LHCN-M2 (cell line): ENCODE data around the gene LRRC56. TPM values are rescaled to one million over a fixed set of nuclear protein-coding genes. Genes with fewer than 3 reads are reported as not detected.
"Not testable (repeated sequence)": the region's sequence is repeated elsewhere in the genome, so short reads cannot be mapped to it uniquely, and the experiment has no call there.

Experiments used
- DNase-seq: peaks from one replicate; pipeline ENCODE4 v3.0.0-alpha.2; 2012; ENCODE audit warnings: low read depth
- total RNA-seq: library from RNA; depleted of rRNA; stranded (reverse); fragments of >200 nt; gene quantifications from 2 replicates; pipeline ENCODE4 v1.2.3, GENCODE V29; 2014

LRRC56 gene
- total RNA-seq, 1 experiment from 2014 or later: 0.17 TPM

- DNase-seq: no peak
These were observed 21.8 kb downstream of the LRRC56 start for GRCh38 chr11:559020-559620.

DNA sequence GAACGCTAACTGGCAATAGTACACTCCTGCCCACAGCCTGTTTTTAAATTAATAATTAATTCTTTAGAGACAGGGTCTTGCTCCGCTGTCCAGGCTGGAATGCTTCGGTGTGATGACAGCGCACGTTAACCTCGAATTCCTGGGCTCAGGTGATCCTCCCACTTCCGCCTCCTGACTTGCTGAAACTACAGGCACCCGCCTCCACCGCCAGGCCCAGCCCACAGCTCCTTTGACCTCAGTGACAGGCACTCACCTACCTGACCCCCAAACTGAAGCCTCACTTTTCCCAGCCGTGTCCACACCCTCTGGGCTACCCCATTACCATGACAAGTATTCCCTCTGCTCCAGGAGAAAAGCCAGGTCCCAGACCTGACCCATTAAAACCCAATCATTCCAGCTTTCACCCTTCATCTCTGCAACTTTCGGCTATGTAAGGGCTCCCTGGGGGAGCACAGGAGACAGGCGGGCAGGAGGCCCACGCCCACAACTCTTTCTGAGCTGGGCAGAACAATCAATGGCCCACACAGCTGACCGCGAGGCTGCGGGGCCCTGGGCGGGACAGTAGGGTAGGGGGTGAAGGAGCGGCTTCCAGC, 22.5 kb downstream of the LRRC56 start:
- DNase-seq: no peak

DNA sequence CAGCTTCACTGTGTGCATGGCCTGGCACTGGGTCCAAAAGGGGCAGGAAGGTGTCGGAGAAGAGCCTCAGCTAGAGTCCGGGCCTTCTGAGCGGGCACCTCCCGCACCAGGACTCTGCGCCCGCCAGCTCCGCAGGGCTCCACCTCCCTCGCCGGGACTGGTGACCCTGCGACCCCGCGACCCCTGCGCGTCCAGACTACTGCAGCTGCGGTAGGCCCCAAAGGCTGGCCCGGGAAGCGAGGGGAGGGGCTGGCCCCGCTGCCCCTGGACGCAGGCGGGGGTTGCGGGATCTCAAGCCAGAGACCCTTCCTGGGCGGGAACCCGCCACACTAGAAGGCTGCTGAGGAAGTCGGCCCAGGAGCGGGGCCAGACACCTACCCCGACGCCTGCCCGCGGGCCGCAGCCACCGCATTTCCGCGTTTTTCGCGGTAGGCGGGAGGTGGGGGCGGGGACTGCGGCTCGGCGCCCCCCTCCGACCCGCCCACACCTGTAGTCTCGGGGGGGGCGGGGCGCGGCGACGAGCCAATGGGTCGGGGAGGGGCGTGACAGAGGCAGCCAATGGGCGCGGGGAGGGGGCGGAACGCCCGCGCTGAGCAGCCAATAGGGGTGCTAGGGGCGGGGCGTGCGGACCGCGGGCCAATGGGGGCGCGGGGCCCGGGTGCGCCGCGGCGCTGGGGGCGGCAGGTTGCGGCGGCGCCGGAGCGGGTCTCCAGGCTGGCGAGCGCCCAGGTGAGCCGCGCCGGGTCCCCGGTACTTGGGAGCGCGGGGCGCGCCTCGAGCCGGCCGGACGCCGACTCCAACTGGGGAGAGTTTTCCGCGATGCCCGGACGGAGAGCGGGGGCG, 23.2 kb downstream of the LRRC56 start, which contains the start of the genes LMNTD2 and RASSF7:
TSS of gene LMNTD2 (minus strand) at position 434 of the 843 bp plus-strand sequence. CDS start at position 412, 22 bp downstream.
TSS of gene RASSF7 (plus strand) at position 666 of the 843 bp plus-strand sequence. CDS start 799 bp downstream, outside the sequence.
- DNase-seq: peak; percentile 59

DNA sequence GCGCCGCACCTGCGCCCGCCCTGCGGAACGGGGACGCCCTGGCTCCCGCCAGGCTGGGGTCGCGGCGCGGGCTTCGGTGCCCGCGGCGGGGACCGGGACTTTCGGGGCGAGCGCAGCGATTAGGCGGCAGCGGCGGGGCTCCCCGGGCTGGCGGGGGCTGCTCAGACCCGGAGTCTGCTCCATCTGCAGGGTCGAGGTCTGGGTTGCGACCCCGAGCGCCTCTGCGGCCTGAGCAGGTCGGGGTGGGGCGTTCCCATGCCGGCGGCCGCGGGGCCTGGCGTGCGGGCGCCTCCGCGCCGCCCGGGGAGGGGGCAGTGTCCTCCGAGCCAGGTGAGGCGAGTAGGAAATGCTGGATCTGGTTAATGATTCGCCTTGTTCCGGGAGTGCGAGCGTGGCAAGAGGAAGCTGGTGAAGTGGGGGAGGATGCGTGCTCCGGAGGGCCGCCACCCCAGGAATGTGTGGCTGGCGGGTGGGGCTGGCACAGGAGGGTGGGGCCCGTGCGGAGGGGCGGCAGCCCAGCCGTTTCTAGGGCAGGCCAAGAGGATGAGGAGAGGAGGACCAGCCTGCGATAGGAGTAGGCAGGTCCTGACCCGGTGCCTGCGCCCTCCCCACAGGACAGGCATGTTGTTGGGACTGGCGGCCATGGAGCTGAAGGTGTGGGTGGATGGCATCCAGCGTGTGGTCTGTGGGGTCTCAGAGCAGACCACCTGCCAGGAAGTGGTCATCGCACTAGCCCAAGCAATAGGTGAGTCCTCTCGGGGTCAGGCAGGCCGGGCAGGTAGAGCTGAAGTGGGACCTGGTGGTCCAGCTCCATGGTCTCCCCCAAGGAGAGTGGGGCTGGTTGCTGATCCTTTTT, 24.0 kb downstream of the LRRC56 start:
- peak; percentile 10 for DNase-seq

DNA sequence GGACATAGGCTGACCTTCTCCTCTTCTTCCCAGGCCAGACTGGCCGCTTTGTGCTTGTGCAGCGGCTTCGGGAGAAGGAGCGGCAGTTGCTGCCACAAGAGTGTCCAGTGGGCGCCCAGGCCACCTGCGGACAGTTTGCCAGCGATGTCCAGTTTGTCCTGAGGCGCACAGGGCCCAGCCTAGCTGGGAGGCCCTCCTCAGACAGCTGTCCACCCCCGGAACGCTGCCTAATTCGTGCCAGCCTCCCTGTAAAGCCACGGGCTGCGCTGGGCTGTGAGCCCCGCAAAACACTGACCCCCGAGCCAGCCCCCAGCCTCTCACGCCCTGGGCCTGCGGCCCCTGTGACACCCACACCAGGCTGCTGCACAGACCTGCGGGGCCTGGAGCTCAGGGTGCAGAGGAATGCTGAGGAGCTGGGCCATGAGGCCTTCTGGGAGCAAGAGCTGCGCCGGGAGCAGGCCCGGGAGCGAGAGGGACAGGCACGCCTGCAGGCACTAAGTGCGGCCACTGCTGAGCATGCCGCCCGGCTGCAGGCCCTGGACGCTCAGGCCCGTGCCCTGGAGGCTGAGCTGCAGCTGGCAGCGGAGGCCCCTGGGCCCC, 24.8 kb downstream of the LRRC56 start:
- DNase-seq: no peak

DNA sequence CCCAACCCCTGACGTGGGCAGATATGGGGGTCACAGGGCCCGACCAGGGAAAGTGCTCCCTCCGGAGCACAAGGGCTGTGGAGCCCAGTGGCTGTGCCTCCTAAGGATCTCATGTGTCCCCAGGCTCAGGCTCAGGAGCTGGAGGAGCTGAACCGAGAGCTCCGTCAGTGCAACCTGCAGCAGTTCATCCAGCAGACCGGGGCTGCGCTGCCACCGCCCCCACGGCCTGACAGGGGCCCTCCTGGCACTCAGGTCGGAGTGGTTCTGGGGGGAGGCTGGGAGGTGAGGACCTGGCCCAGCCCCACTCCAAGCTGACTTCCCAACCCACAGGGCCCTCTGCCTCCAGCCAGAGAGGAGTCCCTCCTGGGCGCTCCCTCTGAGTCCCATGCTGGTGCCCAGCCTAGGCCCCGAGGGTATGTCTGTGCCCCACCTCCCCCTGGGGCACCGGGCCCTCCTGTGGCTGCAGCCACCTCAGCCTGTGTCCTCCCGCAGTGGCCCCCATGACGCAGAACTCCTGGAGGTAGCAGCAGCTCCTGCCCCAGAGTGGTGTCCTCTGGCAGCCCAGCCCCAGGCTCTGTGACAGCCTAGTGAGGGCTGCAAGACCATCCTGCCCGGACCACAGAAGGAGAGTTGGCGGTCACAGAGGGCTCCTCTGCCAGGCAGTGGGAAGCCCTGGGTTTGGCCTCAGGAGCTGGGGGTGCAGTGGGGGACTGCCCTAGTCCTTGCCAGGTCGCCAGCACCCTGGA, 25.9 kb downstream of the LRRC56 start:
- no peak for DNase-seq

- DNase-seq: no peak
These were observed 26.7 kb downstream of the LRRC56 start for GRCh38 chr11:563812-564578.

- no peak for DNase-seq
These were observed 28.7 kb downstream of the LRRC56 start for GRCh38 chr11:565921-566509.

DNA sequence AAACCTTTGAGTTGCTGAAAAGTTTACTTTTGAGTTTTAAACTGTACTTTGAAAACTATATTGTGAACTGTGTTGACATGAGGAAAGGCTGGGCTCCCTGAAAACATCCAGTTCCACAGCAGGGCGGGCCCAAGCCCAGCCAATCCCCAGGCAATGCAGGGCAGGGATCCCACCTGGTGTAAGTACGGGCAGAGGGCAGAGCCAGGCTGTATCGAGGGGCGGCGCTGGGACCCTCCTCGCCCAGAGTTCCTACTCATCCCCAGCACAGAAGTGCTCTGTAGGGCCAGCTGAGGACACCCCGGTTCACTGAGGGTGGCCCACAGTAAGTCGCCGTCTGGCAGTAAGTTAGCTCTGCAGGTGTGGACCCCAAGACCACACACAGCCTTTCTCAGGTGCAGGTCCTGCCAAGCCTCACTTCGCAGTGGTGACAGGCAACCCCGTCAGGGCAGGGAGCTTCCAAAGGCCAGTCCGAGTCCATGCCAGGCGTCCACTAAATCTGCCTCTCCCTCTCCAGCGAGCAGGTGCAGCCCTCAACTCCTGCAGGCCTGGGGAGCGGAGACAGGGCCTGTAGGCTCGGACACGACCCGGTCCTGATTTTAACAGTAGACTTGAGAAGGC, 29.8 kb downstream of the LRRC56 start:
- peak; percentile 6 for DNase-seq

DNA sequence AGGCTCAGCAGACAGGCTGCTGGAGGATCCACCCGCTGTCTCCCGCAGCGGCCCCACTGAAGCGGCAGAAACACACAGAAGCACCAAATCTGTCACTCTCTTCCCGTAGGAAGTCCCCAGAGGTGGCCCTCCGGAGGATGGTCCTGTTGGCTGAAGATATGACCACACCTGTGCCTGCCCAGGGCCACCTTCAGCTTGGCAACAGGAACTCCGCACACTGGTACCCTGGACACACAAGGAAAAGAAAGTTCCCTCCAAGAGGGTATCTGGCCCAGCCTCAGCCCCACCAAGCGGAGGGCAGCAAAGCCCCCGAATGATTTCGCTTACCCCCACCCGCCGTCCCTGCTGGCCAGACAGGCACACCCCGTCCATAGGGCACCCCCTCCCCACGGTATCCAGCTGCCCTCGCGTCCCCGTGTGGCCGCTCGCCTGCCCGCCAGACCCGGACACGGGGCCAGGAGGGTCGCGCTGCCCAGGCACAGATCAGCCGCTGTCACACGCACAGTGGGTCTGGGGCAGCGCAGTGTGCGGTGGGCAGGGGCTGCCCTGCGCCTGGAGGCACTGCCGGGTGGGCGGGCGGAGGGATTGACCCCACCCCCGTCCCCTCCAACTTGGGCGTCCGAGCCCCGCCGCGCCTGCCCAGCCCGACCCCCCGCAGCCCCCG, 30.4 kb downstream of the LRRC56 start:
- DNase-seq: no peak

- DNase-seq: peak; percentile 92
These were observed 31.2 kb downstream of the LRRC56 start for GRCh38 chr11:568306-569157.

- no peak for DNase-seq
These were observed 32.0 kb downstream of the LRRC56 start for GRCh38 chr11:569158-569885.

DNA sequence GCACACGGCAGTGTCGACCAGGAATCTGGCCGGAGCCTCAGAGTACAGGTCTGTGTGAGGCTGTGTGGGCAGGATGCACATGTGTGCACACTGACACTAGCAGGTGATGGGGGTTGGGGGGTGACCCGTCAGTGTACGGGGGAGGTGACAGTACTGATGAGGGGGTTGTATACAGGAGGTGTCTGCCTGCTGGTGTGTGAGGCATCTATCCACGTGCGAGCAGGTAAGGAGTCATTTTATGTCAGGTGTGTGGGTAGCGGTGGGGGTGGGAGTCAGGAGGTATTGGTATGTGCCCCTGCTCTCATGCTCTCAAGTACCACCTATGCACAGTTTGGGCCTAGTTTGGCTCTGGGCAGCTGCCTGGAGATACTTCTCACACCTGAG, 34.5 kb downstream of the LRRC56 start:
- DNase-seq: no peak

- no peak for DNase-seq
These were observed 35.9 kb downstream of the LRRC56 start for GRCh38 chr11:573146-573759.

- DNase-seq: not testable (repeated sequence)
These were observed 36.8 kb downstream of the LRRC56 start for GRCh38 chr11:574031-574570.
